ENCODE data around the gene THBD.

Gene THBD

DNA sequence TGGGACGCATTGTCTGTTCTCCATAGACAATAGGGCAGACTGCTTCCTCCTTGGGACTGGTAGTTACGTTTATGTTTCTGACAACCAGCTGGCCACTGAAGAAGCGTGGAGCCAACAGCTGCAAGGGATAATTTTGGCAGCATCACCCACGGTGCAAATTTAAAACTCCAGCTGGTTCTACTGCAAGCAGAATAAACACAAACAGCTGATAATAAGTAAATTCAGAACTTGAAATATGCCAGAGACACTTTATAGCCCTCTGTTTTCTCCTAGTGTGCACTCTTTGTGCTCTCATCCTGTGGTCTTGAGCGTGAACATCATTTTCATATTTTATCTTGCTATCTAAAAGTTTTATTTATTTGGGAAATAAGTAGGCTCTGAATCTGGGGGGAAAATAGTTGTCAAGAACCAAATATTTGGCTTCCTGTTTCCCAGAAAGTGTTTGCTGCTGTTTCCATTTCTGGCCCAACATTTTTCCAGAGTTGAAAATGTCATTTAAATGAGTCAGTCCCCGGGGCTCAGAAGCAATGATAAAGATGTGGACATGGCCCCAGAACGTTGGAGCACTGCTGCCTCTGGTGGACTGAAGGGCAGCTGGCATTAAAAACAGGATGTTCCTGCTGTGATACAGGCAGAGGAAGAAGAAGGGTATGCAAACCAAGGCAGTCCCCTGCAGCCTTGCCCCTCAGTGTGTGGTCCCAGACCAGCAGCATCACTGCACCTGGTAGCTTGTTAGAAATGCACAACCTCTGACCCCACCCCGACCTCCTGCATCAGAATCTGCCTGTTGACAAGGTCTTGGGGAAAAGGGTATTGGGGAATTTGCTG lies 12.5 kb upstream of the THBD start:
- peak; percentile 46 for DNase-seq (ENCODE audit: low spot score)

DNA sequence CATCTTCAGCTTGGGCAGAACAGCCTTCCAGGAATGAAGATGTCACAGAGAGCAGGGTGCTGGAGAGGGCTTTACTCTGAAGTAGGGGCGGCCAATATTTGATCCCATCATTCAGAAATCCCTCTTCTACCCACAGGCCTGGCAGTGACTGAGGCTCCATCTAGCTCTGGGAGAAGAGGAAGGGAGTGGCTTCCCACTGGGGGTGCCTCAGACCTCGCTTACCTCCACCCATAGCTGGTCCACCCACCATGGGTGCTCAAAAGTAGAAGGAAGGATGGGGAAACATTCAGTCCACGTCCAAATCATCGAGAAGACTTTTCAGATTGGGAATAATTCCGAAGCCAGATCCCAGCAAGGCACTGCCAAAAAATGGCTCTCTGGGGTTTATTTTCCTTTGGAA lies 11.8 kb upstream of the THBD start:
- no peak for DNase-seq (ENCODE audit: low spot score)

DNA sequence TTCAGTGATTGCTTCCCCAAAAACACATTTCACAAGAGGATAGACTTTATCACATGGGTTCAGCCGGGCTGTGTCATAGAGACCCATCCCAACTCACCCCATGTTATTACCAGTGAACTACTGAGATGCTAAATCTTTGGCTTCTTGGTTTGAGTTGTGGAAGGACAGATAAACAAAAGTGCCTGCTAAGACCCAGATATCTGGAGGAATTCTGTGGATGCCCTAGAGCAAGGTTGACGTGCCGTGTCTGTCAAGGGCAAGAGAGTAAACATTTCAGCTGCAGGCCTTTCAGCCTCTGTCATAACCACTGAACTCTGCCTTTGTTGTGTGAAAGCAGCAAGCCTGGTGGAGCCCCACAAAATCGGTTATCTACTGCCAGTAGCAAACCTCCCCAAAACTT lies 11.2 kb upstream of the THBD start:
- no peak for DNase-seq (ENCODE audit: low spot score)

DNA sequence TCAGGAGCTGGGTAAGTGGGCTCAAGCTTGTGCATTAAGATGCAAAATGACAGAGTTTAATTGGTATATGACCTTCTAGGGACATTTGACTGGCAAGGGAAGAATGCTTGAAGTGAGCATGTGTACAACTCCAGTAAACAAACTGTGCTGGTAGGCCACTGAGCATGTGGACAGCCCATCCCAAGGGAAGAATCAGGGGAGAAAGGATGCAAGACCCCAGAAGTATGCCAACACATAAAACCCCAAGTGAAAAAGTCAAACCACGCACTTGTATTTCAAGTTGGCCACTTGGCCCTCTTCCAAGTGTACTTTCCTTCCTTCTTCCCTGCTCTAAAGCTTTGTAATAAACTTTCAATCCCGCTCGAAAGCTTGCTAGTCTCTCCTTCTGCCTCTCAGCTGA lies 10.4 kb upstream of the THBD start:
- no peak for DNase-seq (ENCODE audit: low spot score)

DNA sequence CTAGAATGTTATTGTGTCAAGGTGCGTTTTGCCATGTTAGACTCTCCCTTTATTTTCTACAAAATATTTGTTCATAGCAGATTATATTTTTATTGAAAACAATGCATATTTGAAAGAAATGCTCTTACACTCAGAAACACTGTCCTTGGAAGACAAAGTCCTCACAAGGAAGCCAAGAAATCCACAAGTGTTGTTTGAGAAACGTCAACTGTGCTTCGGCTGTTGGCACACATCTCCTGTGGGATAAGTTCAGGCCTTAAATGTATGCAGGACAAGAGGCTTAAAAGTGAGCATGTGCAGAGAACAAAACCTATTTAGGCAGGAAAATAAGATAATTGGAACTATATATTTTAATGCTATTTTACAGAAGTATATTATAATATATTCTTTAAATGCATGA lies 9.5 kb upstream of the THBD start:
- DNase-seq (ENCODE audit: low spot score) = no peak

DNA sequence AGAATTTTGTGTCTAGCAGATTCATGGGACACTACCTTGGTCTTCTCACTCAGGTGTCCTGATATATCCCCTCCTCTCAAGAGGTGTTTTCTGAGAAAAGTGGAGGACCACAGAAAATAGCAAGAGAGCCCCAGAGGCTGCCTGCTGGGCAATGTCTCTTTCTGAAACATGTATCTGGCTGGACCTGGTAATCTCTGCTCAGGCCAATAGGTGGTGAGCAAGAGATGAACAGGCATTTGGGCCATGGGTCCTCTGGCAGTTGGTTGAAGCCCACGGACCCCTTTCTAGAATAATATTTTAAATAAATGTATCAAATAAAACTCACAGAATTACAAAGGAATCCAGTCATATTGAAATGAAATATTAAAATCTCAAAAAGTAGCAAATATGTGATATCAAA lies 8.8 kb upstream of the THBD start:
- DNase-seq (ENCODE audit: low spot score) = no peak

DNA sequence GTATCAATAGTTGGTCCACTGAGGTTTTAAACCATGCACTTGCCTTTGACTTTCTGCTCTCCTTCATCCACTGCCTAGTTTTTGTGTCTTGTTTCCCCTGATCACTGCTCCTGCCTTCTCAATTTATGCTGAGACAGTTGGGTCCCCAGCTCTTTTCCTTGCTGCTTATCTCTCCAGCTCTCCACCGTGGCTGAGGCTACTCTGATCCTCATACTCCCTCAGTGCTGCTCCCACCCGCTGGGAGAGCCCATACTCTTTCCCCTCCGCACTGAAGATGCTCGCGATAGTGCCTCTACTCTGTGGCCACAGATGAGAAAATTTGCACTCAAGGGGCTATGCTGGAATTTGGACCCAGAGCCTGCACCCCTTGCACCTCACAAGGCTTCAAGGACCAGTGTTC lies 3.4 kb upstream of the THBD start:
- no peak for DNase-seq (ENCODE audit: low spot score)

DNA sequence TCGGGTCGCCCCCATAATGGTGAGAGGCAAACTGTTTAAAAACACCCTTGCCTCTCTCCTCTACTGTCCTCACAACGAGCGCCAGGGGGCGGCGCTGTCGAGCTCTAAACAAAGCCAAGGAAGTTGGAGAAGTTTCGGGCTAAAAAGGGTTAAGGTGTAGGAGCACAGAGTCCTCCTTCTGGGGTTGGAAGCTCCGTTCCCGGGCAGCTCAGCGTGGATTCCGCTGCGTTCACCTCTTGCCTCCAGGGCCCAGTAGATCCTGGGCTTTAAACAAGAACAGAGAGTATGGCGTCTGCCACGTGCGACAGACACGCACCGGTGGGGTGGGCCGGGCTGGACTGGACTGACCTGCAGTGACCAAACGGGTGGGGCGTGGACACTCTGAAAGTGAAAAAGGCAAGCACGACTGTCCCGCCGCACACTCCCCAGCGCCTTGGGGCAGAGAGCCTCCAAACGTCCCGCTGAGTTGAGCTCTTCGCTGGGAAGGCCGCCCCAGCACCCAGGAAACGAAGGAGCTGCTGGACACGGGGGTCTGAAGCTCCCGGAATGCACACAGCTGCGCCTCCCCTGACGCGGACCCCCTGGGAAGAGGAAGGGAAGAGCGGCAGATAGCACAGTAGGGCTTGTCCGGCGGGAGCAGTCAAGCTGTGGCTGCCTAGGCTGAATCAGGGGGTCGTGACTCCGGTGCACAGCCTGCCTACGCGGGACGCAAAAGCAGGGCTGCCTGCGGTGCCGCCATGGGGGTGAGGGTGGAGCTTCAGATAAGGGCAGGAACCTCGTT lies 1.6 kb upstream of the THBD start:
- DNase-seq (ENCODE audit: low spot score) = peak; percentile 75

DNA sequence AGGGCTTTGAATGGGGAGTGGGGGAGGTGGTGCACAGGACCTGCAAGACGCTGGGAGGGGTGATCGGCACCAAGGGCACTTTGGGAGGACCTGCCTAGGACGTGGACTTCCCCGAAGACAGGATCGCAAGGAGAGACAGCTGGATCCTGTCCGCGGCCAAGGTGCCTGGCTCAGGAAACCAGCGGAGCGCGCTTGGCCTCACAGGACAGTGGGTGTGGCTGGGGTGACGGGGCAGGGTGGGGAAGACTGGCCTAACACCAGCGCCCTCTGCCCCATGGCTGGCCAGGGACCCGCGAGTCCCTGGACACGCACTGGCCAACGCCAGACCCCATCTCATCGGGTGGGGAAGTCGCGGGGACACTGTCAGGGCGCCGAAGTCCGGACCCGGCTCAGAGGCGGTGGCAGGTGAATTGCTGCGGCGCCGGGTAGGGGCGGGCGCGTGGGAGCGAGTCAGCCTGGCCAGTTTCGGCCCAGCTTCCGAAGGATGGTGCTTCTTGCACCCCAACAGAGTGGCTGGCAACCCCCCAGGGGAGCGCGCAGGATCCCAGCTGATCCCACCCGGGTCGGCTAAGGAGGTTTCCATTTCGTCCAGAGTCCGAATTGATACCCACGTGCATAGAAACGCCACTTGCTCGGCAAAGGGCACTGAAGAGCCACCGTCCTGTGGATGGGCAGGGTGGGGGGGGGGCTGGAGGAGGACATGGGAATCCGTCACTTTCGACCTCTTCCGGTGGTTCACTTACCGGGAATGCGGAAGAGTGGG lies 785 bp upstream of the THBD start:
- no peak for DNase-seq (ENCODE audit: low spot score)

DNA sequence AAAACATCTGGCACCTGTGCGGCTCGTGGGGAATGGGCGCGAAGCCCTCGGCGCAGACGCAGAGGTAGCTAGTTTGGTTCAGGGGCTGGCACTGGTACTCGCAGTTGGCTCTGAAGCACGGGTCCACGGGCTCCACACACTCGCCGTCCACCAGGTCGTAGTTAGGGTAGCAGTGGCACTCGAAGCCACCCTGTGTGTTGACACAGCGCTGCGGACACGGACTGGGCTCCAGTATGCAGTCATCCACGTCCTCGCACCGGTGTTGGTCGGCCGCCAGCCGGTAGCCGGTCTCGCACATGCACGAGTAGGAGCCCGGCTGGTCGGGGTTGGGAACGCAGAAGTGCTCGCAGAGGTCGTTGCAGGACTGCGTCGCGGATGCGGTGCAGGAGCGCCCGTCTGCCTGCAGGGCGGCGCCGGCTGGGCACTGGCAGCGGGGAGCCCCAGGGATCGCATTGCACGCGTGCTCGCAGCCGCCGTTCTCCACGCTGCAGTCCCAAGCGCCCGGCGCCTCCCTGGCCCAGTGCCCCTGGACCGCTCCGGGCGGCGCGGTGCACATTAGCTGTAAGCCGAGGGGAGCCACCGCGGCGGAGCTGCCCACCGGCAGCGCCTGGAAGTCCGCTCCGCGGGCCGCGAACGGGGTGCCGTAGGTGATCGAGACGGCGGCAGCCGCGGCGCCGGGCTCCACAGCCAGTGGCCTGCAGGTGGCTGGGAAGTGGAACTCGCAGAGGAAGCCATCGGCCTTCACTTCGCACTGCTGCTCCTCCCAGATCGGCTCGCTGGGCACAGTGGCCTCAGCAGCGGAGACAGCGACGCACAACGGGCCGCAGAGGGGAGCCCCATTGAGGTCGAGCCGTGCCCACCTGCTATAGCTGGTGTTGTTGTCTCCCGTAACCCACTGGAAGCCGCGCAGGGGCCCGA lies 930 bp downstream of the THBD start:
- DNase-seq (ENCODE audit: low spot score) = peak; percentile 59

DNA sequence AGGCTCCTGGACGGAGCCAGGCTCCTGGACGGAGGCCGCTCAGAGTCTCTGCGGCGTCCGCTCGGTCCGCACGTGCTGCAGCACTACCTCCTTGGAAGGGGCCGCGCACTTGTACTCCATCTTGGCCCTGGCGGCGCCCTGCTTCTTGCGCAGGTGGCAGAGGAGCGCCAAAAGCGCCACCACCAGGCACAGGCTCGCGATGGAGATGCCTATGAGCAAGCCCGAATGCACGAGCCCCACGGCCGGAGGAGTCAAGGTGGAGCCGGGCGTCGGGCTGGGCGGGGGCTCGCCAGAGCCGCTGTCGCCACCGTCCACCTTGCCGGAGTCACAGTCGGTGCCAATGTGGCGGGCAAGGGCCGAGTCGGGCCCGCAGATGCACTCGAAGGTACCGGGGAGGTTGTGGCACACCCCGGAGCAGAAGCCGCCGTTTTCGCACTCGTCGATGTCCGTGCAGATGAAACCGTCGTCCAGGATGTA lies 1.7 kb downstream of the THBD start:
- no peak for DNase-seq (ENCODE audit: low spot score)

DNA sequence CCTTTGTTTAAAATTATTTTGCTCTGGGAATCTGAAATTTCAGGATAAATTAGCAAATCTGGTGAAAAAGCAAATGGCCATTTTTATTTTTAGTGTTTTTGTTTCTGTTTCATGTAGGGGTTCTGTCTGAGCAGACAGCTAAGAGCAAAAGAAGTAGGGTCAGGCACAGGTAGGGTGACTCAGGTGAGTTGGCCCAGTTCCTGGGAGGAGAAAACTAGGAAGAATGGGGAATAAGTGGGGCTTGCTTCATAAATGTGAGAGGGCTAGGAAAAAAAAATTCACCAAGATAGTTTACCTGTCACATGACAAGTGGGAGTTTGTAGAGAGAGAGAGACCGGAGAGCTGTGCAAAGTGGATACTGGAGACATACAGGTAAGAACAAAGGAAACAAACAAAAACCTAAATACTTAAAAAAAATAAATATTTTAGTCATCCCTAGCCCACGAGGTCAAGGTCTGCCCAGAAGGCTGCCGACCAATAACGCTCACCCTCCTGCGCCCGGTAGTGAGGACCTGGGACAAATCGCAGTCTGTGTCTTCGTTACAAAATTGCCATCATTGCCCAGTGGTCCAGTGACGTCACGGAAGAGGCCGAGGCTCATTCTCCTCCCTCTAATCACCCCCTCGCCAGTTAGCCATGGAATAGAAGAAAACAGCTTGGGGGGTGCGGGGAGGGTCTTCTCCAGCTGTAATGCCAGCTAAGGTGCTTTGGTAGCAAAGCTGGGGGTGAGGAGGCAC lies 2.3 kb downstream of the THBD start:
- no peak for DNase-seq (ENCODE audit: low spot score)

DNA sequence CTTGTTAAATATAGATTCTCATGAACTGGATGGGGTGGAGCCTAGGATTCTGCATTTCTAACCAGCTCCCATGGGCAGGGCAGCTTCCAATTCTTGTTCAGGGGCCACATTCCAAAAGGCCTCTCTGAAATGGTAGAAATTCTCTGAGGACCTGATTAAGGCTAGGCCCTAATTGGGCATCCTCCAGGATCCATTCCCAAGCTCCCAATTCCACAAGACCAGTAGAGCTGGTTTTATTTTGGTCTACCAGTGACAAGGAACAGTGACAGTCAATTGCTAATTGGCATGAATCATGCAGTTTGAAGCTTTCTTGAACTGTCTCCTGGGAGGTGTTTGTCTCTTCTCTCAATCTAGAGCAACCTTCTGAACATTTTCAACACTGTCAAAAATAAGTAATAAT lies 3.0 kb downstream of the THBD start:
- DNase-seq (ENCODE audit: low spot score) = no peak

DNA sequence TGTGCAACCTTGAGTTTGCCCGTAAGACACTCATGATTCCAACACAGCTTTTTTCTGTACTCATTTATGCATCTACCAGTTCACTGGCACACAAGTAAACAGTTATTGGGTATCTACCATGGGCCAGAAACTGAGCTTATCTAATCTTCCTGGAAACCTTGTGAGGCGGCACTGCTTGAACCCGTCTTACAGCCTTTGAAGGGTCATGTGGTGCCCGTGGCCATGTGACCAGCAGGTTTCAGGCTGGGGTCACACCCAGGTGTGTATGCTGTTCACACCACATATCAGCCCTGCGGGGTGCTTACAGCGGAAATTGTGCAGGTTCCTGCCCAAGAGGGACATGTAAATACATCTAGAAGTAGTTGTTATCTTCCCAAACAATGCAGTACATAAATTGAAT lies 6.1 kb downstream of the THBD start:
- no peak for DNase-seq (ENCODE audit: low spot score)

DNA sequence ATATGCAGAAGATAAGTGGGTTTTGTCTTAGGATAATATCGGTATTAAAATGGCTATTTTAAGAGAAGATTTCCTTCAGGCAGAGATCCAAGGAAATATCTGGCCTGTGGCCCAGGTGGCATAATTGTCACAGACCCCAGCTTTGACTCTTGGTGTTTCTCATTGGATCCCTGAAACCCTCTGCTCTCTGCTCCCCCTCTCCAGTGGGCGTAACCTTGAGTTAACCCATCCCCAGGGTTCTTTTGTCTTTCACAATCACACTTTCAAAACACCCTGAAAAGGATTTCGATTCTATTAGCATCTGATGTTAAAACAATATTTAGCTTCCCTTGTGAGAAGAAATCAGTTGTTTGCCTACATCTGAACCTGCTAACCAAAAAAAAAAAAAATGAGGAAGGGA lies 7.2 kb downstream of the THBD start:
- peak; percentile 47 for DNase-seq (ENCODE audit: low spot score)

DNA sequence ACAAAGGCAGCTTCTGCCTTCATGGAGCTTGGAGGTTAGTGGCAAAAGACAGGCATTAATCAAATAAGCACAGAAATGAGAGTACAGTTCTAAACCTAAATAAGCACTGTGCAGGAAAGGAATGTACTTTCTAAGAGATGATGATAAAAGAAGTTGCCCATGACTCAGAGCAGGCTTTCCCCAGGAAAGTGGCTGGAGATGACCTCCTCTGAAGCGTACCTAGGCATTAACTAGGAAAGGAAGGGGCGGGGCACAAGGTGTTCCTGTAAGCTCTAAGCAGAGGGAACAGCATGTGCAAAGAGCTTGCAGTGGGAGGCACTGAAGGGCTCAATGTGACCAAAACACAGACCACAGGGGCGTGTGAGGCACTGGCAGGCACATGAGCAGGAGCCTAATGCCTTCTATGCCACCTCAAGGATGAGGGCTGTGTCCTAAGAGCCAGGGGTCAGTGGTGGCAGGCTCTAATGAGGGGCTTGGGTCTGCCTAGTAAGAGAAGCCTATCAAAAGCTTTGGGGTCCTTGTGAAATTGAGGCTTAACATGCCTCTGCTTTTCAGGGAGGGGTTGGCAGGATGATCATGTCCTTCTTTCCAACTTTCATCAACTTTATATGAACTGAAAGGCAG lies 9.5 kb downstream of the THBD start:
- DNase-seq (ENCODE audit: low spot score) = no peak

DNA sequence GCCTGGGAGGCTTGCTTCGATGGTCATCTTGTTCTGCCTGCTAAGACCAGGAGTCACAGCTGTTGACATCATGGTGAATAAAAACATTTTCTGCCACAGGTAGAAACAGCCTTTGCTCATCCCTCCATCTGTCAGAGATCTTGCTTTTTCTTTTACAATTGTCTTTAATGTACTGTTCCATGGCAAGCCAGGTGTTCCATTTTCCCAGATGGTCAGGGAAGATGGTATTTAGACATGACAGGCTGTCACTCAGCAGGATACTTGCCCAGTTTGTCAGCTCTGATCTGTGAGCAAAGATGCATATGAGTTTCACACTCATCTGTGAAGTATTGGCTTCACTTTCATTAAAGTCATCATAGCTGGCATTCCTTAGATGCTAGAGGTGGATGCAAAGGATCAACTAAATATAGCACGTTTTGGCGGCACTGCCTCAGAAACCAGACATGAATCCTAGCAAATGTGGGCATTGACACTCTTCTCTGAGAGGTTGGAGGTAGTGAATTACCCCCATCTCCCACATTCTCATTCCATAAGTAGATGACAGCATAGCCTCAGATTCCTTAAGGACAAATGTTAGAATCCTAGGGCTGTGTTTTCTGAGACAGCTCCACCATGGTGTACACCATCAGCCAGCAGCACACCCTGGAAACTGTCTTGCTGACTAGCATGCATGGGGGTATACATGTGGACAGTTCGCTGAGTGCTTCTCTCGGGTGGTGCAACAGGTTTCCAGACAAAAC lies 10.2 kb downstream of the THBD start:
- DNase-seq (ENCODE audit: low spot score) = no peak

DNA sequence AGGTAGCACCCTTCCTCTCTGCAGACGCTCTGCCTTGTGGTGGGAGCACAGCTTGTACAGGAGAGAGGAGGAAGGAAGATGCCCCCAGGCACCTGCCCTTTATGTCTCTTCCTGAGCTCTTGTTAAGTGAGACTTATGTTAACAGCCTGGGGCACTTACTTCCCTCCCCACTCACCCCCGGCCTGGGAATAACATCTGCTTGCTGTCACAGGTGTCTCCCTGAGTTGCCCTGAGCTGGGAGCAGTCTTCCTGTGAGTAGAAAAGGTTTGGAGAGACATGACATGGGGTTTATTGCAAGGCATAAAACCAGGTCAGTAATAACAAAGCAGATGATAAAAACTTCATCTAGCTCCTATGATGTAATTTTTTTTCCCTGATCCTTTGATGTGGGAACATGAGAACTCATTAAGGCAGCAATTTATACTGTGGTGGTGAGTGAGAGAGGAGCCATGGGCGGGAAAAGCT lies 12.4 kb downstream of the THBD start:
- DNase-seq (ENCODE audit: low spot score) = no peak

DNA sequence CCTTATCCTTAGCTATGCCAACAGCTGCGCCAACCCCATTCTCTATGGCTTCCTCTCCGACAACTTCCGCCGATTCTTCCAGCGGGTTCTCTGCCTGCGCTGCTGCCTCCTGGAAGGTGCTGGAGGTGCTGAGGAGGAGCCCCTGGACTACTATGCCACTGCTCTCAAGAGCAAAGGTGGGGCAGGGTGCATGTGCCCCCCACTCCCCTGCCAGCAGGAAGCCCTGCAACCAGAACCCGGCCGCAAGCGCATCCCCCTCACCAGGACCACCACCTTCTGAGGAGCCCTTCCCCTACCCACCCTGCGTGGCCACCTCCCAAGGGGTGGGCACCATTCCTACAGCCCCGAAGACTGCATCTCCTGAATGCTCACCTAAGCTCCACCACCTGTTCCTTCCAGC lies 13.1 kb downstream of the THBD start:
- DNase-seq (ENCODE audit: low spot score) = no peak

DNA sequence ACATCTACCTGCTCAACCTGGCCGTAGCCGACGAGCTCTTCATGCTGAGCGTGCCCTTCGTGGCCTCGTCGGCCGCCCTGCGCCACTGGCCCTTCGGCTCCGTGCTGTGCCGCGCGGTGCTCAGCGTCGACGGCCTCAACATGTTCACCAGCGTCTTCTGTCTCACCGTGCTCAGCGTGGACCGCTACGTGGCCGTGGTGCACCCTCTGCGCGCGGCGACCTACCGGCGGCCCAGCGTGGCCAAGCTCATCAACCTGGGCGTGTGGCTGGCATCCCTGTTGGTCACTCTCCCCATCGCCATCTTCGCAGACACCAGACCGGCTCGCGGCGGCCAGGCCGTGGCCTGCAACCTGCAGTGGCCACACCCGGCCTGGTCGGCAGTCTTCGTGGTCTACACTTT lies 13.7 kb downstream of the THBD start:
- DNase-seq (ENCODE audit: low spot score) = no peak

Measured in iPS-NIHi11 (cell line).